ENCODE measurements around the gene IGSF6.
A peak's percentile ranks its signal among the peaks of the same experiment; 100 is the strongest.
"Not testable (repeated sequence)": the region's sequence is repeated elsewhere in the genome, so short reads cannot be mapped to it uniquely, and the experiment has no call there.

IGSF6 gene

DNA sequence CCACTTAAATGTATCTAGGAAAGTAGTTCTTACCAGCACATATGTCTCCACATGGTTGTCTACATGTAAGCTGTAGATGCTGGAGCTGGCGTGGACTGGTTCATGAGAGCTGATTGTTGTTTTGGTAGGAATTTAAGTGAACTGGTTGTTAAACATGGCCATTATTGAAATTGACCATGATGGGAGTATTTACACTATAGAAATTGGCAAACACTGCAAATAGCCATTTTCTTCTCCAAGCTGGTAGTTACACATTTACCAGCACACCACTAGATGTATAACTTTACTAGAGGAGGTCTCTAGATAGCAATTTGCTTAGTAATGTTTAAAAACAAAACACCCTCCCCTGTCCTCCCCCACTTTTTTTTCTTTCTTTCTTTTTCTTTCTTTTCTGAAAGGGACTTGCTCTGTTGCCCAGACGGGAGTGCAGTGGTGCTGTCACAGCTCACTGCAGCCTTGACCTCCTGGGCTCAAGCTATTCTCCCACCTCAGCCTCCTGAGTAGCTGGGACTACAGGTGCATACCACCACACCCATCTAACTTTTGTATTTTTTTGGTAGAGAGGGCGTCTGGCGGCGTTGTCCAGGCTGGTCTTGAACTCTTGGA is 24.2 kb downstream of the IGSF6 start:
- DNase-seq = no peak

DNA sequence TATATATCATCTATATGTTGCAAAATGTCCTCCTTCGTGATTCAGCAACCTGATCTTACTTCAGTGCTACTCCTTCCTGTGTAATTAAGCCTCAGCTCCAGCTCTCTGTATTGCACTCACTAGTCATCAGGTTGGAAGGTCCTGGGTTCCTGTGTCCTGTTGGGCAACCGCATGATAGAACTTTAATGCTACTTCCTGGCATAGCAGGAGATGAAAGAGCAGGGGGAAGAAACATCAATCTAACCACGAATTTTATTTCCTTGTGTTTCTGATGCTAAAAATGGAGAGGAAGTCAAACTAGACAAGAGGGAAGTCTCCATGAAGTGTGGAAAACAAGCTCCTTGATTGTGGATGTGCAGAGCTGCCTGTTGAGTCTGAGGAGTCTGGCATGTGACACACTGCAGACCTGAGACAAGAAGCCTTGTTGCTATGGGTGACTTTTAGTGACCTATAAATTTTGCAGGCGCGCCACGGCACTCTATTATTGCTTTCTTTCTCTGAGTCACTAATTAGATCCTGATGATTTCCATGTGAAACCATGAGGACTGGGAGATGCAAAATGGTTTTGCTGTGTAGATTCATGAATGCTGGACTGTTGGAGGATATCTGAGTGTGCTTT is 25.6 kb downstream of the IGSF6 start:
- DNase-seq = no peak

DNA sequence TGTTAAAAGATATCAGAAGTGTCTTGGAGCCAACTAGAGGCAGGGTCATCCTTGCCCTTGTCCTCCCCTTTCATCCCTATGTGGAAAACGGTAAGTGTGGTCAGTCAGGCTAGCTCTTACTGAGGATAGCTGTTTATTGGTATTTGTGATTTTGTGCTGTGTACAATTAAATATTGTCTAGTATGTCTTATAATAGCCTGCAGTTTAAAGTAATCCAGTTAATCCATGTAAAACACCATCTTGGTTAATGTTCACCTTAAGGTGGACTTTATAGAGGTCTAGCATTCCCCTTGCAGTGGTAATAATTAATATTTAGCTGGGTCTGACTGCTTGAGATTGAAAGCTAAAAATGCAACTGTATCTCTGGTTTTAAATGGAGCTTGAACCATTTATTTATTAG is 27.4 kb downstream of the IGSF6 start:
- DNase-seq = no peak

DNA sequence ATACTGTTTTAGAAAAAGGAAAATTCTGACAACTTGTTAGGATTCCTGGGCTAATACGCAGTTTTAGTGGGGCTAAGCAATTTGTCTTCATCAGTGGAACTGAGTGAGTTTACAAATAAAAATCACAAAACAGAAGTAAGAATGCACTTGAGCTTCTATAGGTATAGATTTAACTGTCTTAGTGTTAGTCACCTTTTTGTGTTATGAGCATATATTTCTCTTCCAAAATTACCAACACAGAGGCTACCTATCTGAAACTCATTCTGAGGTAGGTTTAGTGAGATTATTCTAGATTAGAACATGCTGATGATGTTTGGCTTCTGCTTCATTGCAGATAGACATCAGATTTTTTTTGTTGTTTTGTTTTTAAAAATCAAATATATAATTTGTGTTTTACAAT is 29.9 kb downstream of the IGSF6 start:
- no peak for DNase-seq

DNA sequence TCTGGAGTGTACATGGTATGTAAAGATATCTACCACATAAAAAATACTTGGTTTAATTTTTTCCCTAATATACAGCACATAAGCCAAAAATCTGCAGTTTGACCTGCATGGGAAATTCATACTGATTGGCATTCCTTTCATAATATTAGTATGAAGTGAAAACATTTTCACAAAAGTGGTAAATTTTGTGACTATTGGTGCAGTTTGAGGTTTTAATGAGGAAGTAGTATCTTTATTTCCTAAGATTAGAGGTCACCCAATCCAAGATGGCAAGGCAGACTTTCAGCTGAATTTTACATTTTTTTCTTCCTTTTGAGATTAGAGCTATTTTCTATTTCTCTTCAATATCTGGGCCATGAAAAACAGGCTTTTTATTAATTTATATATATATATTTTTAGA is 31.8 kb downstream of the IGSF6 start:
- no peak for DNase-seq

DNA sequence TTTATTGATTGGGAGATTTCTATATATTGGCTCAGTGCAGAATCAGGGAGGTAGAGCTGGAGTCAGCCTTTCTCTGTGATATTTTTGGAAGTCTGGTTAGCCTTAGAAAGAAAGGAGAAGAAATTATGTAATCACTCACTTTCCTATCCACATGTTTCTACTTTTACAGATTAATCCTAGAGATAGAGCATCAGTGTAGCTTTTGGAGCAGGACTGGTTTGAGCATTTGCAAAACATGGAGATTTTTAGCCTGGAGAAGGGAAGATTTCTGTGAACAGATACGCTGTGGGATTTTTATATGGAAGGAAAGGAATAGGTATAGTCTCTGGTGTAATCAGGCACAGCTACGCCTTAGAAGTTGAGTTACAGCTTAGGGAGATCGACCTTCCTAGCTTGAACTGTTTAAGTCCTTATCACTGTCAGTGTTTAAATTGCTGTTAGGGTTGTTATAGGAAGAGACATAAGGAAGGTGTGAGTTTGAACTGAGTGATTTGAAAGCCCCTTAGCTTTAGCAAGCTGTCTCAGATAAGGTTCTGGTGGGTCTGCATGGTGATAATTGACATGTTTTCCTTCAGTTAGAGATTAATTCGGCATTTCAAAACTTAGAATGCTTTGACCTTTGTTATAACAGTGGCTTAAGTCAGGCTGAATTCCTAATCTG is 32.5 kb downstream of the IGSF6 start:
- no peak for DNase-seq

DNA sequence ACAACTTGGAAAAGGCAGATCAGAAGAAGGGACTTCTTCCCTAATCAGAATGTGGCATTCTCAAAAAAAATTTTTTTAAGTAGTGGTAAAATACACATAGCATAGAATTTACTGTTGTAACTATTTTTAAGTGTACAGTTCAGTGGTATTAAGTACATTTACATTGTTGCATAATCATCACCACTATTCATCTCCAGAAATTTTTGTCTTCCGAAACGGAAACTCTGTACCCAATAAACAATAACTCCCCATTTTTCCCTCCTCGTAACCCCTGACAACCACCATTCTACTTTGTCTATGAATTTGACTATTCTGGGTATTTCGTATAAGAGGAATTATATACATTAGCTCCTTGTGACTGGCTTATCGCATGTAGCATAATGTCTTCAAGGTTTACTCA is 34.1 kb downstream of the IGSF6 start:
- DNase-seq = no peak

DNA sequence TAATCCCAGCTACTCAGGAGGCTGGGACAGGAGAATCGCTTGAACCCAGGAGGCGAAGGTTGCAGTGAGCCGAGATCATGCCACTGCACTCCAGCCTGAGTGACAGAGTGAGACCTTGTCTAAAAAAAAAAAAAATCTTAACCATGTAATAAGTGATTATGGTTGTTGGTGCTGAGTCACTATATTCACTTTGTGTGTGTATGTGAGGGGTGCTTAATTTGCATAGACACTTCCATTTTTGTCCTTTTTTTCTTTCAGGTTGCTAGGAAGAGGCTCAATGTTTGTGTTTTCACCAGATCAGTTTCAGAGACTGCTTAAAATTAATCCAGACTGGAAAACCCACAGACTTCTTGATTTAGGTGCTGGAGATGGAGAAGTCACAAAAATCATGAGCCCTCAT is 34.8 kb downstream of the IGSF6 start:
- no peak for DNase-seq

DNA sequence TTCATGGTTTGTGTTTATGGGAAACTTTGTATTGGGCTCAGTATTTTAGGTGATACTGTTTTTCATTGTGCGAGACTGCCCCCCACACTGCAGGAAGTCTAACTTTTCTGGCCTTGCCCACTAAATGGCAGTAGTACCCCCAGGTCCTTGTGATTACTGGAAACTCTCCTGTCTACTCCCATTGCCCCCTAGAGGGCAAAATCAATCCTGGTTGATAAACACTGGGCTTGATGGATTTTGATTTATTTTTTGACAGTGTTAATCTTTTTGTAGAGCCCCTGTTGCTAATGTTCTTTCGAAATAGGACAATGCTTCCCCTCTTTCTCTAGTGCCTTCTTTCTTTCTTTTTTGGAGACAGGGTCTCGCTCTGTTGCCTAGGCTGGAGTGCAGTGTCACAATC is 37.5 kb downstream of the IGSF6 start:
- no peak for DNase-seq

DNA sequence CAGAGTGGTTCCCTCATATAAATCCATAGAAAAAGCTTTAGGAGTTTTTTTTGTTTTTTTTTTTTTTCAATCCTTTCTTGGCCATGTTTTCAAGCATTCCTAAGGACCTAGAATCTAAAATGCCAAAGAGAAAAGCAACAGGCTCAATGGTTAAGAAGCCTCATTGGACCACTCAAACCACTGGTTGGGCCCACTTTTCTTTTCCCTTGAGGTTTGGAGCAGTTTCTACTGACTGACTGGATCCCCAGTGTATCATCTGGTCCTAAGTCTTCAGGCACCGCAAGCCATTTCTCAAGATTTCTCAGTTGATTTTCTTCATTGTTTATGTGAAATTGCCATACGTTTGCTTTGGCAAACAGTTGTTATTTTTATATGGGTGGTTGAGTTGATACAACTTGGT is 38.6 kb downstream of the IGSF6 start:
- DNase-seq = no peak

DNA sequence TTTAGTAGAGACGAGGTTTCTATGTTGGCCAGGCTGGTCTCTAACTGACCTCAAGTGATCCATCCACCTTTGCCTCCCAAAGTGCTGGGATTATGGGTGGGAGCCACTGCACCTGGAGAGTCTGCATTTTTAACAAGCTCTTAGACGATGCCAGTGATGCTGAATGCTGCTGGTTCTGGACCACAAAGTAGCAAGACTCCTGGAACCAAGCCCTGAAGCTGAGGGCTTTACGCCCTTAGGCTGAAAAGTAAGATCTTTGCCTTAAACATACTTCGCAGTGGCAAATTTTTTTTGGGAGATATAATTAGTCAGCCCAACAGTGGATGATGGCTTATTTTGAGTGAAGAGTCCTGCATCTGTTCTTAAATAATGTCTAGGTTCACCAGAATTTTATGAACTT is 39.0 kb downstream of the IGSF6 start:
- DNase-seq = no peak

DNA sequence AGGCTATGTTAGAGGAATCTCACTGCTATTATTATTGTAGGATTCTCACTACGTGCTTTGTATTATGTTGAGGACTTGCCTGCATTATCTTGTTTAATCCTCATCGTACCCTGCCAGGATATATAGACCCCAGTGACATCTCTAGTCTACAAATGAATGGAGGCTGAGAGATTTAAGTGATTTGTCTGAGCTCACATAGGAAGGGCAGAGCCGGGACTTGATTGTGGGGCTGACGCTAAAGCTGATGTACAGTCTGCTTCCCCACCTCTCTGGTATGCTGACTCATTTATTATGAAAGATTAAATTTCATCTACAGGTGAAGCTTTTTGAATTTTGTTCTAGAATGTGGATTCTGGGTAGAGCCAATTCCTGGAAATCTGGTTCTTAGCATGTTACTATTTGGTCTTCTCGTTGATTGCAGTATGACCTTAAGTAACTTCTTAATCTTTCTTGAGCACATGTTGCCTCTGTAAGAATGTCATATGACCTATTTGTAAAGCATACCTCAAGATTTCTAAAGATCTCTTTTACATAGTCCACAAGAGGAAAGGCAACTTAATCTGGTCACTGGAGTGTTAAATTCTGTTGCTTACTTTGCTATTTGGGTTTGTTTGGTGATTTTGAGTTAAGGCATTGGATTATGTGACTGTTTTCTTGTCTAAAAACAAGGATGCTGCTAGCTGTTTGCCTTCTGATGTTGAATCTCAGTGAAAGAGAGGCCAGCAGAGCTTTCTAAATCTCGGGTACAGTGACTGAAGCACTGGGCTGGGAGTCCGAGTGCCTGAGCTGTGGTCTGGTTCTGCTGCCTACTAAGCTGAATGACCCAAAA is 40.6 kb downstream of the IGSF6 start:
- DNase-seq = no peak

DNA sequence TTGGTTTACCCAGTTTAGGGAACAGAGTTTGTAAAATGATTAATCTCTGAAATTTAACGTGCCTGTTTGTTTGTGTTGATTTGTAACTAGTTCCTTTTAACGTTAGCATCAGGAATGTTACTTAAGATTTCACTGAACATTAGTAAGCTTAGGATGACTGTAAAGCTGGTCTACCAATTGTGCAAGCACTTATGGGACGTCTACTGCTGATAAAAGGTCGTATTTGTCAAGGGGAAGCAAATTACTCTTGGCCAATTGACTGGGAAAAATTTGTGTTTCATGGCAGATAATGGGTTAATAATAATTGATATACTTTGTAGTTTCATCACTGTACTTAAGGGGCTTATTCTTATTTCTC is 41.2 kb downstream of the IGSF6 start:
- no peak for DNase-seq

DNA sequence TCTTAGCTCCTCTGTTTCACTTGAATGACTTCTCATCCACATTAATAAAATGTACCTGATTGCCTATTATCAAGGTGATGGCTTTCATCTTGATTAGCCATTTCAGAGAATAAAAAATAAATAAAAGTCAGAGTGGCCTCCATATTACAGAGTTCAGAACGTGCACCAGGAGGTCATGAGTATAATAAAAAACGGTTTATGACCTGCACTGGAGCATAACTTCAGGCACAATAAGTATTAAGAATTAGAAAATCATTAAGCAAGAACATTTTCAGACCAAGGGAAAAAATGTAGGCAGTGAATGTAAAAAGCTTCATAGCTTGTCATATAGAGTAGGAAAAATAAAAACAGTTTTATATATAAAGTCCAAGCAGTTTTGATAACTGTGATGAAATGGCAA is 41.6 kb downstream of the IGSF6 start:
- no peak for DNase-seq

DNA sequence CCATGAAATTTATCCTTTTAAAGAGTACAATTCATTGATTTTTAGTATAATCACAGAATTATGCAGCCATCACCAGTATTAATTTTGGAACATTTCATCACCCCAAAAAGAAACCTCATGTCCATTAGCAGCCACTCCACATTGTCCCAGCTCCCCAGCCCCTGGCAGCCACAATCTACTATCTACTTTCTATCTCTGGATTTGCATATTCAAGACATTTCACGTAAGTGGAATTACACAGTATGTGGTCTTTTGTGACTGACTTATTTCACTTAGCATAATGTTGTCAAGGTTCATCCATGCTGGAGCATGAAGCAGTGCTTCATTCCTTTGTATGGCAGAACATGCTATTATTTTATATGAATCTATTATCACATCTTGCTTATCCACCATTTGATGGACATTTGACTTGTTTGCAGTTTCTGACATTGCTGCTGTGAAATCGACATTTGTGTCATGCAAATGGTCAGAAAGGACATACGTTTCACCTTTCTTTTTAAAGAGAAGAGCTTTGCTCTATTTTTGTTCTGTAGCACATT is 42.3 kb downstream of the IGSF6 start:
- DNase-seq = no peak

DNA sequence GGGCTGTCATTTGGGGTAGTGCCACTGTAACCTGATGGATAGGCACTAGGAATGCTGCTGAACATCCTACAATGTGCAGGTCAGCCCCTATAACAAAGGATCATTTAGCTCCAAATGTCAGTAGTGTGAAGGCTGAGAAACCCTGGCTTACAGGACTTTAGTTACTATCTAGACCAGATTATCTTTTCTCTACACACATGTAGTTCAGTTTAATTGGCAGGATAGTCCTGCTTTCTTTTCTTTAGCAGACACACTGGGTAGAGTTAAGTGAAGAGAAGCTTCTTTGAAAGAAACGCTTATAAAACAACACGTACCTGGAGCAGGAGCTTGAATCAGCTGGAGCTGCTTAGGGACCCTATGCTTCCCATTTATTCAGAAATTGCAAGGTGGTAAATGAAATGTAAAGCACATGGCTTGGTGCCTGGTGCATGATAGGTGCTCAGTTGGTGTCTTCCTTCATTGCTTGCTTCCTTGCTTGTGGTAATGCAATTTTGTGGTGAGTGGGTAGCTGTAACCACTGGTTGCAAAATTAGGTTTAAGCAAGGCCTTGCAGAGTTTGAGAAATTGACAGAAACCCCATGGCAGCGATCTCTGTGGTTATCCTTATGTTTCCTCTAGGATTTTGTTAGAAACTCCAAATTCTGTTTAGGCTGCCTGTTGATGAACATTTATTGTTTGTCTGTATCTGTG is 43.6 kb downstream of the IGSF6 start:
- no peak for DNase-seq

DNA sequence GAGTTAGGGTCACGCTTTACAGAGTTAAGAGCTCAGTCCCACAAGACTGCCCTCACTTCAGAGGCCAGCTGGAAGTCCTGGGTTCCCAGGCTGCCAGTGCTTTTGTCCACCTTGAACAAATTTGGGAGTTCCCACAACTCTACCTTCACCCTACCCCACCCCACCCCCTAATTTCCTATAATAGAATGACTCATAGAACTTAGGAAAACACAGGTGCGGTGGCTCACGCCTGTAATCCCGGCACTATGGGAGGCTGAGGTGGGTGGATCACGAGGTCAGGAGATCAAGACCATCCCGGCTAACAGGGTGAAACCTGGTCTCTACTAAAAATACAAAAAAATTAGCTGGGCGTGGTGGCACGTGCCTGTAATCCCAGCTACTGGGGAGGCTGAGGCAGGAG is 46.6 kb downstream of the IGSF6 start:
- not testable (repeated sequence) for DNase-seq

DNA sequence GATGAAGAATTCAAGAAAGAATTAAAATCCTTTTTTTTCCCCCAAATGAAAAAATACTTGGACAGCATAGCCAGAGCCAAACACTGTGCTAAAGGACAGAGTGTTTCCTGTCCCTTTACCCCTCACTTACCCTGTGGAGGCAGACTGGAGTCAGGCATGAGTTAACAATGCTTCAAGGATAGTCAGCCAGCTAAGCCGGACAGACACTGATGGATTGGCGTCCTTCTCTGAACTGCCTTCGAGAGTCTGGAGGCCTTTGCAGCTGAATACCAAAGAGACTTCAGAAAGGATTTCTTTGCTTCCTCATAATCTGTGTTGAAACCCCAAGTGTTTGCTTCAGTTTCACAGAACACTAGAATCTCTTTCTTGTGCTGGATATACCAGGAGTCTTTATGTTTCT is 48.5 kb downstream of the IGSF6 start:
- no peak for DNase-seq

DNA sequence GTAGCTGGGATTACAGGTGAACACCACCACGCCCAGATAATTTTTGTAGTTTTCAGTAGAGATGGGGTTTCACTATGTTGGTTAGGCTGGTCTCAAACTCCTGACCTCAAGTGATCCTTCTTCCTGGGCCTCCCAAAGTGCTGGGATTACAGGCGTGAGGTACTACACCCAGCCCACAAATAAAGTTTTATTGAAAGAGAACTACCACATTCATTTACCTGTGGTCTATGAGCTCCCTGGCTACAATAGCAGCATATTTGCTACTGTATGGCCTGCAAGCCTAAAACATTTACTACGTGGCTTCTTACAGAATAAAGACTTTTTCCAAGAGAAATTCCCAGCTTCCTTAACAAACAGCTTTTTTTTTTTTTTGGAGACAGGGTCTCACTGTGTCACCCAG is 49.6 kb downstream of the IGSF6 start:
- no peak for DNase-seq

DNA sequence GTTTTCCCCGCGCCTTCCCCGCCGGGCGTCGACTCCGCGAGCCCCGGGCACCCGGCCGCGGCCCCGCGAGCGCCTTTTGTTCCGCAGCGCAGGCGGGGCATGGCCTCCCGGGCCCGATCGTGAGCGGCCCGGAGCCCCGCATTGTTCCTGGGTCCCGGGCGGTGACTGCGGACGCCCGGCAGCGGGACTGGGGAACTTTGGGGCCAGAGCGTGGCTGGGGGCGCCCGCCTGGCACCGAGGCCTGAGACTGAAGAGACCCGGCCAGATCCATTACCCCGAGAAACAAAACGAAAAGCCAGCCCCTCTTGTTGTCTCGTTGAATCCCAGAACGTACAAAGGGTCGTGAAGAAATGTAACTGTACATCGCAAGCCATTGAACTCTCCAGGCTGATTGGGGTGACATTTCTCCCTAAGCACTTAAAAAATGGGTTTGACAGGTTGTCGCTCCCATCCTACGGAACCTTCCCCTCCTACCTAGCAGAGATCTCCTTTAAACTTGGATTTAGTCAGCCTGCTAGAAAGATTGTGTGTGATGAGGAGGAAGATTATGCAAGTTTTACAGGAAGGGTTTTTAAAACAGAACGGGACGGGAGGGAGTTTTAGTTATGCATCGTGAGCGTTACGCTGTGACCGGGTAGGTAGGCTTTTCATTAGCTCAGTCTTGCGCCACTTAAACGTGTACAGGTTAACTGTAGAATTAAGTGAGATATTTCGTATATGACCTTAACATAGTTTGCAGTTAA is 52.2 kb downstream of the IGSF6 start:
- DNase-seq = peak; percentile 45

DNA sequence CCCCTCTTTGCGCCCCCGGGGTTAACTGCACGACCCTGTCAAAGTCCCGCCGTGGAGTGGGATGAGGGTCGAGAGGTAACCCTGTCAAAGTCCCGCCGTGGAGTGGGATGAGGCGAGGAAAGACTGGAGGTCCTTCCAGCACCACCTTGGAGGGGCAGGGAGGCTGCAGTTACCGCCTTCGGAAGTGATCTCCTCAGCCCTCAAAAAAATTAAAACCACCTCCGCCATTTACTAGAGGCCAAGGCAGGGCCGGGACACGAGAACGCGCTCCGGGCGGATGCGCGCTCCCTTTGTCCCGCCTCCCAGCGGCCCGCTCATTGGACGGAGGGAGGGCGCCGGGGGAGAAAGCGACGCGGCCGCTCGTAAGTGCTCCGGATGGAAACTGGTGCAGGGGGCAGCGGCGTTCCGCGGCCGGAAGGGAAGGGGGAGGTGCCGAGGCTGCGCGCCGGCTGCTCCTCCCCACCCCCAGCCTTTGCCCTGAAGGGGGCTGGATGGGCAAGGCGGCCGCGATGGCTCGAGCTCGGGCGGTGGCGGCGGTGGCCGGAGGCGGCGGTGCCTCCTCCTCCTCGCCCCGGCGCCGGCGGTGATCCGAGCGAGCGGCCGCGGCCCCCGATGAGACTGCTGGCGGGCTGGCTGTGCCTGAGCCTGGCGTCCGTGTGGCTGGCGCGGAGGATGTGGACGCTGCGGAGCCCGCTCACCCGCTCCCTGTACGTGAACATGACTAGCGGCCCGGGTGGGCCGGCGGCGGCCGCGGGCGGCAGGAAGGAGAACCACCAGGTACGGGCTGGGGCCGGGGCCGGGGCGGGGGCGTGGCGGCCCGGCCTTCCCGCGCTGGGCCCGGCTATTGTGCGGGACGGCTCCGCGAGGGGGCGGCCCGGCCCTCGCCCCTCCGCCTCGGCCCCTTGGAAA is 53.0 kb downstream of the IGSF6 start, which contains the start of gene METTL9:
Gene METTL9 (plus strand): TSS at position 456 of the 909 bp plus-strand sequence. CDS start 157 bp downstream, at position 613.
- peak; percentile 91 for DNase-seq
